Measurements from ENCODE around the gene COG2. TPM values are rescaled to one million over a fixed set of nuclear protein-coding genes. Genes with fewer than 3 reads are reported as not detected.
"Not testable (repeated sequence)": the region's sequence is repeated elsewhere in the genome, so short reads cannot be mapped to it uniquely, and the experiment has no call there.

COG2 gene
- total RNA-seq, 1 donor from 2014 or later, result 34.0 TPM

DNA sequence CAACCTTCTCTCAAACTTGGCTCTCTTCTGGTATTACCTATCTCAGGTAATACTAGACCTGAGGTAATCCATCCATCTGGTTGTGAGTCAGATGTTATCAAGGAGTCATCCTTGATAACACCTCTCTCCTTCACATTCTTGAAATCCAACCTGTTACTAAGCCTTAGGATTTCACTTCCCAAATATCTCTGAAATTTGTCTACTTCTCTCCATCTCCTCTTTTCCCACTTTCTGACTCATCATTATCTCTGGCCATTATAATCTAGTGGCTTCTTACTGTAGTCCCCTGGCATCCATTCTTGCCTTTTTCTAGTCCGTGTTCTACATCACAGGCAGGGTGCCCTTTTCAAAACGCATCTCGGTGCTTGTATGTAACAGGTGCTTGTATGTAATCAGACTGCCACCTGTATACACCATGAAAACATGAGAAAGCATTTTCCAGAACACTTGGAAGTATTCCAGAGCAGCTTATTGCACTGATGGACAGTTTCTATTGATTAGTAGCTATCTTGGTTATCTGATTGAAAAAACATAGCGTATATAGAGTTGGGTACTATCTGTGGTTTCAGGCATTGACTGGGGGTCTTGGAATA lies 4.5 kb downstream of the COG2 start:
- H3K27ac Mint-ChIP-seq, result no peak overlapping the region
- TF ChIP-seq, protein P1, sequence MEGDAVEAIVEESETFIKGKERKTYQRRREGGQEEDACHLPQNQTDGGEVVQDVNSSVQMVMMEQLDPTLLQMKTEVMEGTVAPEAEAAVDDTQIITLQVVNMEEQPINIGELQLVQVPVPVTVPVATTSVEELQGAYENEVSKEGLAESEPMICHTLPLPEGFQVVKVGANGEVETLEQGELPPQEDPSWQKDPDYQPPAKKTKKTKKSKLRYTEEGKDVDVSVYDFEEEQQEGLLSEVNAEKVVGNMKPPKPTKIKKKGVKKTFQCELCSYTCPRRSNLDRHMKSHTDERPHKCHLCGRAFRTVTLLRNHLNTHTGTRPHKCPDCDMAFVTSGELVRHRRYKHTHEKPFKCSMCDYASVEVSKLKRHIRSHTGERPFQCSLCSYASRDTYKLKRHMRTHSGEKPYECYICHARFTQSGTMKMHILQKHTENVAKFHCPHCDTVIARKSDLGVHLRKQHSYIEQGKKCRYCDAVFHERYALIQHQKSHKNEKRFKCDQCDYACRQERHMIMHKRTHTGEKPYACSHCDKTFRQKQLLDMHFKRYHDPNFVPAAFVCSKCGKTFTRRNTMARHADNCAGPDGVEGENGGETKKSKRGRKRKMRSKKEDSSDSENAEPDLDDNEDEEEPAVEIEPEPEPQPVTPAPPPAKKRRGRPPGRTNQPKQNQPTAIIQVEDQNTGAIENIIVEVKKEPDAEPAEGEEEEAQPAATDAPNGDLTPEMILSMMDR (conservative IDR thresholded peaks at IDR 0.05), result no peak
- DNase-seq (ENCODE audit: extremely low spot score, unreplicated experiment), result no peak
- no peak overlapping the region for H3K4me3 Mint-ChIP-seq
- H3K4me1 Mint-ChIP-seq (ENCODE audit: unreplicated experiment), result peaks cover 14% of the 10 kb centered on the region
- H3K27me3 Mint-ChIP-seq, result no peaks in the 10 kb centered on the region
- H3K36me3 Mint-ChIP-seq, result peaks cover 11% of the 10 kb centered on the region
- no peaks in the 10 kb centered on the region for H3K9me3 Mint-ChIP-seq

DNA sequence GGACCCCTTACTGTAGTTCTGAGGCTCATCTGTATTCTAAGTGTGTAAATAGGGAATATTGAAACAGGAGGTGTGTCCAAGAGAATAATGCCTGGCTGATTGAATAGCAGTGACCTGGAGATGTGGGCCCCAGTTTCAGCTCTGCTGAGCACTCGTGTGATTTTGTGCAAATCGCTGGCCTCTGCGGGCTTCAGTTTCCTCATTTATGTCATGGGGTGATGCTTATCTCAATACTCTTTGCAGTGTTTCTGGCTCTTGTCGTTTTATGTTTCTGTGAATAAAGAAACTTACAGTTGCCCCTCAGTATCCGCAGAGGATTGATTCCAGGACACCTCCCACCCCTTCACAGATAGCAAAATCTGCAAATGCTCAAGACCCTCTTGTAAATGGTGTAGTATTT lies 5.0 kb downstream of the COG2 start:
- Mint-ChIP-seq H3K27me3 (no peaks in the 10 kb centered on the region), H3K36me3 (peaks cover 16% of the 10 kb centered on the region), H3K9me3 (peaks cover 4% of the 10 kb centered on the region), H3K27ac (no peak overlapping the region), H3K4me1 (ENCODE audit: unreplicated experiment) (peaks cover 14% of the 10 kb centered on the region), H3K4me3 (no peak overlapping the region)
- TF ChIP-seq, protein P1 (conservative IDR thresholded peaks at IDR 0.05), result no peak
- no peak for DNase-seq (ENCODE audit: extremely low spot score, unreplicated experiment)

DNA sequence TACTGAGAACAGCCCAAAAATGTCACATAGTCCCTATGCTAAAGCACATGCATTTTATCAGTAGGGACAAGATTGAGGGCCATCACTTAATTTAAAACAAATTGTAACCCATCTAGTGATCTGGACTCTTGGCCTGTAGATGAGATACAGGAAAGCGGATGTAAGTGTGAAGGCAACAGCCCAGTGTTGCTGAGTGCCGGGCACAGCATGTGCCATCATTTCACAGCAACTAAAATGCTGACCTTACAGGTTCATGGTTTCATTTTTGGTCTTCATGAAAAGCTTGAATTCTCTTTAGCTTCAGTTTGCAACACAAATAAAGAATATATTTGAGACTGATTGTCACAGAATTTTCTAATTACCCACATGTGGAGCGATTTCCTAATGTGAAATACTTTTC lies 5.8 kb downstream of the COG2 start:
- Mint-ChIP-seq H3K9me3 (peaks cover 8% of the 10 kb centered on the region), H3K4me3 (no peak overlapping the region), H3K27me3 (no peaks in the 10 kb centered on the region), H3K36me3 (peaks cover 18% of the 10 kb centered on the region), H3K4me1 (ENCODE audit: unreplicated experiment) (peaks cover 14% of the 10 kb centered on the region), H3K27ac (no peak overlapping the region)
- TF ChIP-seq, protein P1 (conservative IDR thresholded peaks at IDR 0.05), result no peak
- DNase-seq (ENCODE audit: extremely low spot score, unreplicated experiment), result no peak

DNA sequence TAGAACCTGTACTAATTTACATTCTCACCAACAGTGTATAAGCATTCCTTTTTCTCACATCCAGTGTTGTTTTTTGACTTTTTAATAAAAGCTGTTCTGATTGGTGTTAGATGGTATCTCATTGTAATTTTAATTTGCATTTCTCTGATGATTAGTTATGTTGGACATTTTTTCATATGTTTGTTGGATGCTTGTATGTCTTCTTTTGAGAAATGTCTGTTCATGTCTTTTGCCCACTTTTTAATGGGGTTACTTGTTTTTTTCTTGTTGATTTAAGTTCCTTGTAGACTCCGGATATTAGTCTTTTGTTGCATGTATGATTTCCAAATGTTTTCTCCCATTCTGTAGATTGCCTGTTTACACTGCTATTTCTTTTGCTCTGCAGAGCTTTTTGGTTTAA lies 8.0 kb downstream of the COG2 start:
- Mint-ChIP-seq H3K27me3 (no peaks in the 10 kb centered on the region), H3K27ac (no peak overlapping the region), H3K36me3 (peaks cover 36% of the 10 kb centered on the region), H3K9me3 (peaks cover 8% of the 10 kb centered on the region), H3K4me1 (ENCODE audit: unreplicated experiment) (no peaks in the 10 kb centered on the region), H3K4me3 (no peak overlapping the region)
- no peak for DNase-seq (ENCODE audit: extremely low spot score, unreplicated experiment)
- TF ChIP-seq, protein P1 (conservative IDR thresholded peaks at IDR 0.05), result no peak

DNA sequence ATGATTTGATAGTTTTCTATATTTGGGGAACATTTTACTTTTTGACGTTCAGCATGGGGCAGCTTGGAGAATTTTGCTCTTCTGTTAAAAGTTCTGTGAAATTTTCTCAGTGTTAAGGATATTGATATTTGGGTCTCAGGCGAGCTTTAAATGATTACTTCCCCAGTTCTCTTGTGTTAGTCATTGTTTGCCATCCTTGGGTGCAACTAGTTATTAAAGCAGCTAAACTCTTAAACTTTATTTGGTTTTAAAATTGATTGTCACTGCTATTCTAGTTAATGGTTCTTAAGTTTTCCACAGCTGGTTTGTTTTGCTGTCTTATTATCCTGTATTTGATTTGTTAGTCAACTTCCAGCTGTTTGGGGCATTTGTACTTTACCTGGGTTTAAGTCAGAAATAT lies 9.0 kb downstream of the COG2 start:
- Mint-ChIP-seq H3K4me3 (no peak overlapping the region), H3K27me3 (no peaks in the 10 kb centered on the region), H3K27ac (no peak overlapping the region), H3K36me3 (peaks cover 32% of the 10 kb centered on the region), H3K4me1 (ENCODE audit: unreplicated experiment) (no peaks in the 10 kb centered on the region), H3K9me3 (peaks cover 8% of the 10 kb centered on the region)
- no peak for DNase-seq (ENCODE audit: extremely low spot score, unreplicated experiment)
- TF ChIP-seq, protein P1 (conservative IDR thresholded peaks at IDR 0.05), result no peak

DNA sequence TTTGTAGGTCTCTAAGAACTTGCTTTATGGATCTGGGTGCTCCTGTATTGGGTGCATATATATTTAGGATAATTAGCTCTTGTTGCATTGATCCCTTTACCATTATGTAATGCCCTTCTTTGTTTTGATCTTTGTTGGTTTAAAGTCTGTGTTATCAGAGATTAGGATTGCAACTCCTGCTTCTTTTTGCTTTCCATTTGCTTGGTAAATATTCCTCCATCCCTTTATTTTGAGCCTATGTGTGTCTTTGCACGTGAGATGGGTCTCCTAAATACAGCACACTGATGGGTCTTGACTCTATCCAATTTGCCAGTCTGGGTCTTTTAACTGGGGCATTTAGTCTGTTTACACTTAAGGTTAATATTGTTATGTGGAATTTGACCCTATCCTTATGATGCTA lies 14.4 kb downstream of the COG2 start:
- Mint-ChIP-seq H3K9me3 (peaks cover 13% of the 10 kb centered on the region), H3K36me3 (peaks cover 32% of the 10 kb centered on the region)
- not testable (repeated sequence) for DNase-seq (ENCODE audit: extremely low spot score, unreplicated experiment); H3K4me3 Mint-ChIP-seq; H3K4me1 Mint-ChIP-seq (ENCODE audit: unreplicated experiment); H3K27me3 Mint-ChIP-seq; H3K27ac Mint-ChIP-seq

DNA sequence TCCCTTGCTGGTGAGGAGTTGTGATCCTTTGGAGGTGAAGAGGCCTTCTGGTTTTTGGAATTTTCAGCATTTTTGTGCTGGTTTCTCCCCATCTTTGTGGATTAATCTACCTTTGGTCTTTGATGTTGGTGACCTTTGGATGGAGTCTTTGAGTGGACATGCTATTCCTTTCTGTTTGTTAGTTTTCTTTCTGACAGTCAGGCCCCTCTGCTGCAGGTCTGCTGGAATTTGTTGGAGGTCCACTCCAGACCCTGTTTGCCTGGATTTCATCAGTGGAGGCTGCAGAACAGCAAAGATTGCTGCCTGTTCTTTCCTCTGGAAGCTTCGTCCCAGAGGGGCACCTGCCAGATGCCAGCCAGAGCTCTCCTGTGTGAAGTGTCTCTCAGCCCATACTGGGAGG lies 15.8 kb downstream of the COG2 start:
- not testable (repeated sequence) for DNase-seq (ENCODE audit: extremely low spot score, unreplicated experiment)

More for the DNA sequence above, 15.8 kb downstream of the COG2 start:
- H3K4me3 Mint-ChIP-seq, result peak overlapping the region; percentile 20
- H3K27ac Mint-ChIP-seq; H3K27me3 Mint-ChIP-seq; H3K9me3 Mint-ChIP-seq; H3K4me1 Mint-ChIP-seq (ENCODE audit: unreplicated experiment): not testable (repeated sequence)
- H3K36me3 Mint-ChIP-seq, result peaks cover 38% of the 10 kb centered on the region

Measured in type B pancreatic cell (in vitro differentiated cells).